ENCODE results near the gene ADAM19. TPM values are rescaled to one million over a fixed set of nuclear protein-coding genes. Genes with fewer than 3 reads are reported as not detected.

ADAM19 gene
- total and polyA plus RNA-seq, 3 donors from 2014 or later, result 3.1 to 4.9 (median 4.5) TPM

- no peak overlapping the region for H3K27ac ChIP-seq
- H3K4me1 ChIP-seq, result no peaks in the 10 kb centered on the region
Observed at GRCh38 chr5:157547941-157548512, 27.5 kb downstream of the ADAM19 start.

GRCh38 chr5:157546456-157547100, 29.0 kb downstream of the ADAM19 start:
- Histone ChIP-seq H3K27me3 (no peaks in the 10 kb centered on the region), H3K9me3 (no peaks in the 10 kb centered on the region), H3K27ac (no peak overlapping the region), H3K36me3 (ENCODE audit: low read depth, missing control alignments) (no peaks in the 10 kb centered on the region), H3K4me1 (no peaks in the 10 kb centered on the region), H3K4me3 (no peak overlapping the region)
- DNase-seq, result no peak
- no peak for TF ChIP-seq CTCF (IDR thresholded peaks at IDR 0.05)
- TF ChIP-seq POLR2A (IDR thresholded peaks at IDR 0.05), result no peak
- 63 to 66% methylated on average over 6 of the region's 6 CpGs for WGBS, 2 donors
- intact Hi-C loops (cut with DNase I; ENCODE audit: low total_unique reads), result no loop called here

More at GRCh38 chr5:157547941-157548512, 27.5 kb downstream of the ADAM19 start:
- WGBS, 2 donors, result 81 to 83% methylated on average over 3 of the region's 3 CpGs
- Histone ChIP-seq H3K27me3 (no peaks in the 10 kb centered on the region), H3K36me3 (ENCODE audit: low read depth, missing control alignments) (no peaks in the 10 kb centered on the region), H3K4me3 (no peak overlapping the region), H3K9me3 (no peaks in the 10 kb centered on the region)
- intact Hi-C loops (cut with DNase I; ENCODE audit: low total_unique reads), result no loop called here
- TF ChIP-seq POLR2A (IDR thresholded peaks at IDR 0.05) (no peak), CTCF (IDR thresholded peaks at IDR 0.05) (no peak)
- no peak for DNase-seq

- intact Hi-C loops (cut with DNase I; ENCODE audit: low total_unique reads), result no loop called here
- Histone ChIP-seq H3K4me3 (no peak overlapping the region), H3K4me1 (peaks cover 5% of the 10 kb centered on the region), H3K27ac (no peak overlapping the region), H3K9me3 (no peaks in the 10 kb centered on the region), H3K27me3 (no peaks in the 10 kb centered on the region), H3K36me3 (ENCODE audit: low read depth, missing control alignments) (no peaks in the 10 kb centered on the region)
- DNase-seq, result no peak
- no peak for TF ChIP-seq CTCF (IDR thresholded peaks at IDR 0.05)
- 91 to 100% methylated on average over 3 to 4 of the region's 4 CpGs for WGBS, 2 donors
Observed at GRCh38 chr5:157545610-157546310, 29.8 kb downstream of the ADAM19 start.

DNA sequence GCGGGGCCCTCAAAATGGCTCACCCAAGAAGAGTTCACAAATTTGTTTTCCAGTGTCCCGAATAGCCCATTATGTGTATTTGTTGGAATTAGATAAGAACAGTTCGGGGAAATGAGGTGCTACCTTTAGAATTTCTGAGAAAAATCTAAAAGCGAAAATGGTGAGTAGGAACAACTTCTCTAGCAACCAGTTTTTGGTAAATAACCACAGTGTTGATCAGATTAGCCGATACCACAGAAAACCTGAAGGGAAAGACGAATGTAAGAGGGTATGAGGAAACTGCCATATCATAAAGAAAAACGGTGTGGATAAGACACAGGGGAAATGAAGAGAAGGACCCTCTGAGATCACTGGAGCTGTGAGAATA, 31.0 kb downstream of the ADAM19 start:
- H3K27me3 ChIP-seq, result no peaks in the 10 kb centered on the region
- H3K9me3 ChIP-seq, result no peaks in the 10 kb centered on the region
- H3K4me1 ChIP-seq, result peaks cover 5% of the 10 kb centered on the region

More for the DNA sequence above, 31.0 kb downstream of the ADAM19 start:
- DNase-seq, result no peak
- intact Hi-C loops (cut with DNase I; ENCODE audit: low total_unique reads), result no loop called here
- H3K4me3 ChIP-seq, result no peak overlapping the region
- no peak for TF ChIP-seq POLR2A (IDR thresholded peaks at IDR 0.05)
- TF ChIP-seq CTCF (IDR thresholded peaks at IDR 0.05), result no peak
- 77 to 91% methylated on average over 7 of the region's 7 CpGs for WGBS, 2 donors
- peak overlapping the region in 1 of 2 donors; percentile 4 for H3K27ac ChIP-seq
- no peaks in the 10 kb centered on the region for H3K36me3 ChIP-seq (ENCODE audit: low read depth, missing control alignments)
